T-helper 2 cell treated with Interferon-gamma antibody and Interleukin-4, amounts not matched to agents 5 μg/mL and 100 μg/mL, for 36 hours (primary cell): Measurements from ENCODE around the gene AGK.

Experiments
- DNase-seq: peaks from one replicate; pipeline ENCODE4 v3.0.0; 2021; ENCODE audit warnings: low spot score
- H3K27ac Mint-ChIP-seq: one replicate; pipeline ENCODE4 v1.8.0; 2021; ENCODE audit warnings: mild to moderate bottlenecking, mixed read lengths
- H3K27me3 Mint-ChIP-seq: one replicate; pipeline ENCODE4 v1.8.0; 2021; ENCODE audit warnings: low read depth, mixed read lengths
- H3K36me3 Mint-ChIP-seq: one replicate; pipeline ENCODE4 v1.8.0; 2021; ENCODE audit warnings: low read depth, mixed read lengths
- H3K4me1 Mint-ChIP-seq: one replicate; pipeline ENCODE4 v1.8.0; 2021; ENCODE audit warnings: low read depth, mixed read lengths
- H3K4me3 Mint-ChIP-seq: one replicate; pipeline ENCODE4 v1.8.0; 2022; ENCODE audit warnings: mild to moderate bottlenecking, moderate library complexity, mixed read lengths
- H3K9me3 Mint-ChIP-seq: one replicate; pipeline ENCODE4 v1.8.0; 2021; ENCODE audit warnings: mixed read lengths

The AGK gene

DNA sequence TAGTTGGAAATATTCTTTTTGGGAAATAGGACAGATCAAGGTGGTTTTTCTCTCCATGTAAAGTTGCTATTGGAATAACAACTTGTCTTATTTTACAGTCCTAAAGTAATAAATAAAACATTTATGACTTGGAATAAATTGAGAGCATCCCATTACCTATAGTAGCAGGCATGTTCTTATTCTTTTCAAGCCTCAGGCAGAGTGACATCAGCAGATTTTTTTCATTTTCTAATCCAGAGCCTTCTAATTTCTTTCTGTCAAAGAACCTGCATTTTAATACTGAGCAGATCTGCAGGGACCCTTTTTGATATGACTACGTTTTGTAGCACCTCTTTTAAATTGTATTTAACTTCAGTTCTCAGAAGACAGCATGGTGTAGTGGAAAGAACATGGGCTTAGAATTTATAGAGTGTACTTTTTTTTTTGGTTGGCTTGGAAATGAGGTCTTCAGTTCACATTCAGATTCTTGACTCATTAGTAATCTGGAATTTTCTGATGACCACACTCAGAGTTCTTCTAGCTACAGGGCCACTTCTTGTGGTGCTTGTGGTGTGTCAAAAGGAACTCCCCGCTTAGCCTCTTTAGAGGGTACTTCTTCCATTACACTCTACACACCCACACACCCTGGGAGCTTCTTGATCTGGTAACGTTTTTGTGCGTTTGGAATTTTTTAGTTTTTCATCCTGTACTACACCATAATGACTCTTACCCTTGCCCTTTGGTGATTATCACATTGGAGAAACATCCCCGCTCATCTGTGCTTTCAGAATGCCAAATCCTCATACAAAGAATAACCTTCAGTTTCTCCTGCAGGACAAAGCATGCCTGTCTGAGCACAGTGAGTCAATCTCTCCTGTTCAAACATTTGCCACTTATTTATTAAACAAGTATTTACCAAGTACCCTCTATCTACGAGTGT lies 34.6 kb downstream of the AGK start:
- DNase-seq = peak; percentile 81
- peaks cover 20% of the 10 kb centered on the region for H3K9me3 Mint-ChIP-seq
- peak overlapping the region; percentile 12 for H3K27ac Mint-ChIP-seq
- no peak overlapping the region for H3K4me3 Mint-ChIP-seq
- H3K36me3 Mint-ChIP-seq = peaks cover 28% of the 10 kb centered on the region
- H3K27me3 Mint-ChIP-seq = no peaks in the 10 kb centered on the region
- H3K4me1 Mint-ChIP-seq = peaks cover 15% of the 10 kb centered on the region

DNA sequence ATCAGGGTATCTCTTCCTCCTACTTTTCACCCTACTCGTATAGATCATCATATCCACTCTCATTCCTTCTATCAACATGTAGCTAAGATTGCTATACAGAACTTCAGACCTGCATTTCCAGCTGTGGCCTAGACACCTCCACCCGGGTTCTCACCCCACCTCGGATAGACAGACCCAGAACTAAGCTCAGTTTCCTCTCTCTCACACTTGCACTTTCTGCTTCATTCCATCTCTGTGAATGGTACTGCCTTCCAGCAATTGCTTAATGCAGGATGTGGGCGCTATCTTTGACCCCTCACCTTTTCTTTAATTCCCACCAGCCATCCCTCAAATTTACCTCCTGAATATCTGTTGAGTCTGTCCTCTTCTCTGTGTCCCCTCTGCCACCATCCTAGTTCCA lies 35.7 kb downstream of the AGK start:
- peaks cover 29% of the 10 kb centered on the region for H3K36me3 Mint-ChIP-seq
- no peaks in the 10 kb centered on the region for H3K27me3 Mint-ChIP-seq
- DNase-seq = no peak
- H3K9me3 Mint-ChIP-seq = peaks cover 20% of the 10 kb centered on the region
- H3K4me1 Mint-ChIP-seq = peaks cover 15% of the 10 kb centered on the region
- H3K27ac Mint-ChIP-seq = no peak overlapping the region
- no peak overlapping the region for H3K4me3 Mint-ChIP-seq

DNA sequence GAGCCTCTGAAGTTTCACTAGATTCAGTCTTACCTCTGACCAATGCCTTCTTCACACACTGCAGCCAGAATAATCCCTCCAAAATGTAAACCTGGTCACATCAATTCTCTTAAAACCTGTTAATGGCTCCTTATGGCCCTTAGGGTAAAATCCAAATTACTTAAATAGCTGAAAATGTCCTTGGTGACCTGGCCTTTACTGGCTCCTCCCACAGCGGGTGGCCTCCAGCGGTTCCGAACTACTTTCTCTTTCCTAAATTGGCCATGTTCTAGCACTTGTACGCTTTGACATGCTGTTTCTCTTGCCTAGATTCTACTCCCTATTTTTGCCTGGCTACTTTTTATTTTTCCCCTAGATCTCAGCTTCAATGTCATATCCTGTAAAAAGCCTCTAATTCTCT lies 36.1 kb downstream of the AGK start:
- Mint-ChIP-seq H3K4me3 (no peak overlapping the region), H3K36me3 (peaks cover 33% of the 10 kb centered on the region), H3K27ac (no peak overlapping the region), H3K4me1 (peaks cover 16% of the 10 kb centered on the region), H3K27me3 (no peaks in the 10 kb centered on the region), H3K9me3 (peaks cover 19% of the 10 kb centered on the region)
- DNase-seq = no peak

DNA sequence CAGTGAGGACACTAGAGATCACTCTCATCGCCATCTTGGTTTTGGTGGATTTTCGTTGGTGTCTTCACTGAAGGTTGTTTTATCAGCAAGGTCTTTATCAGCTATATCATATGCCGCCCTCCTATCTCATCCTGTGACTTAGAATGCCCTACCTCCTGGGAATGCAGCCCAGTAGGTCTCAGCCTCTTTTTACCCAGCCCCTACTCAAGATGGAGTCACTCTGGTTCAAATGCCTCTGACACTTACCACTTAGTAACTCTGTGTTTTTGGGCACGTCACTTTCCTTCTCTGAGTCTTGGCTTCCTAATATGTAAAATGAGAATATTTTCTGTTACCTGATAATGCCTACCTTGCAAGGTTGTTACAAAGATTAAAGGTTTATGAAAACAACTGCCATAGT lies 37.7 kb downstream of the AGK start:
- Mint-ChIP-seq H3K9me3 (peaks cover 3% of the 10 kb centered on the region), H3K27me3 (no peaks in the 10 kb centered on the region), H3K4me3 (no peak overlapping the region), H3K36me3 (peaks cover 41% of the 10 kb centered on the region), H3K4me1 (peaks cover 21% of the 10 kb centered on the region), H3K27ac (no peak overlapping the region)
- DNase-seq = no peak

DNA sequence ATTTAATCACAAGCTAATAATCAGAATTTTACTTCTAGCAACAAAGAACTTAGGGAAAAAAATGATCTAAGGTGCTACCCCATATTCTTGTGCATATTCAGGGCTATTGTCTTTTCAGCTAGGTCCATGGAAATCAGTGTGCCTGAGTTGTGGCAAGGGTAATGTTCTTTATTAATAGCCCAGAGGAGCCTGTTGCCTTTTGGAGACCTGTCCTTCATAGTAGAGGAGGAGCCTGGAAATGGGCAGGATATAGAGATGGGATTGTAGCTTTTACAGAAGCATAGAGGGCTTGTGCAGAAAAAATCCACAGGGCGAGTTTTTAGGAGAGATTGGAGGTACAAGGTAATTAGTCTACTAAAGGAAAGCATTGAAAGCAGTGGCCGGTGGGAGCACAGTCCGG lies 38.9 kb downstream of the AGK start:
- Mint-ChIP-seq H3K9me3 (no peaks in the 10 kb centered on the region), H3K4me3 (no peak overlapping the region), H3K36me3 (peaks cover 48% of the 10 kb centered on the region), H3K4me1 (peaks cover 21% of the 10 kb centered on the region), H3K27me3 (no peaks in the 10 kb centered on the region), H3K27ac (peak overlapping the region; percentile 56)
- no peak for DNase-seq

DNA sequence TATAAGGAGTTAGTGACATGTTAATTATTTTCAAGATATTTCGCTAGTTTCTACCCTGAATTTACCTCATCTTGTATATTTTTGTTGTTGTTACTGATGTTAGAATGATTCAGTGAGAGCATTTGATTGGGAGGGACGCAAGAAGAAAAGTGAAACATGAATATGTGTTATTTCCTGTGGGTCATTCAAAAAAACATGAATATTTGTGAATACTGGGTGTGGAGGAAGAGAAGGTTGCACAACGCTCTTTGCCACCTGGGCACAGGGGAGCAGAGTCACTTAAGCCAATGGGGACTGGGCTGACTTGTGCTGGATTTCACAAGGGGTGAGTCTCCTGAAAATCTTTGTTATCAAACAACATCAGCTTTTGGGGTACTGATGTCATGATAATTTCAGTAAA lies 39.5 kb downstream of the AGK start:
- Mint-ChIP-seq H3K27me3 (no peaks in the 10 kb centered on the region), H3K4me1 (peaks cover 17% of the 10 kb centered on the region), H3K27ac (peak overlapping the region; percentile 39), H3K36me3 (peaks cover 50% of the 10 kb centered on the region), H3K9me3 (no peaks in the 10 kb centered on the region), H3K4me3 (no peak overlapping the region)
- no peak for DNase-seq

DNA sequence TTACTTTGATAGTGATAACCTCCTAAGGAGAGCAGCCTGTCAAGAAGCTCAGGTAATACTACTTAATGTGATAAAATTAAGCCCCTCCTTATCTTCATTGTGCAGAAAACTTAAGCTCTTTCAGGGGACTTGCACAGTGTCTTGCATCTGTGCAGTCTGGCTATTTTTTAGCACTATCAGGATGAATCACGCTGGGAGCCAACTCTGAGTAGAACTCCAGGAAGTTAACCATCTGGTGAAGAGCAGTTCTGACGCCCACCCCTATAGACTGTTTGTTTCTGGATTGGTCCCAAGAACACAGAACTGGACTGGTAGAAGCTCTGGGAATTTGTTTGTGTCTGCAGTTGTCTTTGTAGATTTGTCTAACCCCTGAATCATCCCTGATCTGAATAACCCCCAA lies 41.9 kb downstream of the AGK start:
- Mint-ChIP-seq H3K36me3 (peaks cover 49% of the 10 kb centered on the region), H3K4me3 (no peak overlapping the region), H3K4me1 (peaks cover 20% of the 10 kb centered on the region), H3K27me3 (no peaks in the 10 kb centered on the region), H3K27ac (no peak overlapping the region), H3K9me3 (no peaks in the 10 kb centered on the region)
- no peak for DNase-seq

DNA sequence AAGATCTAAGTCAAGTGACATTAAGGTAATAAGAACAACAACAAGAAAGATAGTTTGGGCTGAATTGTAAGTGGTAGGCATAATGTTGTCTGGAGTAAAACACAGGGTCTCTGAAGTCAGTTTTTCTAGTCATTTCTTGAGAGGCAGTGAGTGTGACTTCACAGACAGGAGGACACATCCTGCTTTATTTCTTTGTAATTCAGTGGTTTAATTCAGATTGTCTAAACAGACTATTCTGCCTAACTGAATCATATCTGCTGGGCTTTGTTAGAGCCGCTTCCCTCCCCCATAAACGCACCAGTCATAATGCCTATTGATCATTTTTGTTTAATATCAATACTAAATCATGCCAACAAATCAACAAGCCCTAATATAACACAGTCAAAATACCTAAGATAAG lies 46.8 kb downstream of the AGK start:
- no peak for DNase-seq
- Mint-ChIP-seq H3K36me3 (peaks cover 37% of the 10 kb centered on the region), H3K27ac (no peak overlapping the region), H3K9me3 (no peaks in the 10 kb centered on the region), H3K27me3 (no peaks in the 10 kb centered on the region), H3K4me3 (no peak overlapping the region), H3K4me1 (peaks cover 10% of the 10 kb centered on the region)

DNA sequence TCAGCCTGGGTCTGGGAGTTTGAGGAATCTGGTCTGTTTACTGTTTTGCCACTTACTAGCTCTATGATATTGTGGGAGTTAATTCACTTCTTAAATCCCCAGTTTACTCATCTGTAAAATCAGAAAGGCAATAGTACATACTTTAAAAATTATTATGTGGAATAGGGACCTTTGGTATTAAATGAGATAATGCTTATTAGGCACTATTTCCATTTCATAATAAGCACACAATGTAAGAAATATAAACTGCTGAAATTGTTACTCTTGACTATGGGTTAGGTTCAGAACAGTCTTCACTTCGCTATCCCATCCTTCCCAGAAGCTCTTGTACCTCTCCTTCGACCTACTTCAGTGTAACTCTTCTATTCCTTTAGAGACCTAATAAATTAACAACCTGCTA lies 47.2 kb downstream of the AGK start:
- Mint-ChIP-seq H3K9me3 (no peaks in the 10 kb centered on the region), H3K4me3 (no peak overlapping the region), H3K4me1 (peaks cover 6% of the 10 kb centered on the region), H3K27me3 (no peaks in the 10 kb centered on the region), H3K36me3 (peaks cover 34% of the 10 kb centered on the region), H3K27ac (no peak overlapping the region)
- no peak for DNase-seq

DNA sequence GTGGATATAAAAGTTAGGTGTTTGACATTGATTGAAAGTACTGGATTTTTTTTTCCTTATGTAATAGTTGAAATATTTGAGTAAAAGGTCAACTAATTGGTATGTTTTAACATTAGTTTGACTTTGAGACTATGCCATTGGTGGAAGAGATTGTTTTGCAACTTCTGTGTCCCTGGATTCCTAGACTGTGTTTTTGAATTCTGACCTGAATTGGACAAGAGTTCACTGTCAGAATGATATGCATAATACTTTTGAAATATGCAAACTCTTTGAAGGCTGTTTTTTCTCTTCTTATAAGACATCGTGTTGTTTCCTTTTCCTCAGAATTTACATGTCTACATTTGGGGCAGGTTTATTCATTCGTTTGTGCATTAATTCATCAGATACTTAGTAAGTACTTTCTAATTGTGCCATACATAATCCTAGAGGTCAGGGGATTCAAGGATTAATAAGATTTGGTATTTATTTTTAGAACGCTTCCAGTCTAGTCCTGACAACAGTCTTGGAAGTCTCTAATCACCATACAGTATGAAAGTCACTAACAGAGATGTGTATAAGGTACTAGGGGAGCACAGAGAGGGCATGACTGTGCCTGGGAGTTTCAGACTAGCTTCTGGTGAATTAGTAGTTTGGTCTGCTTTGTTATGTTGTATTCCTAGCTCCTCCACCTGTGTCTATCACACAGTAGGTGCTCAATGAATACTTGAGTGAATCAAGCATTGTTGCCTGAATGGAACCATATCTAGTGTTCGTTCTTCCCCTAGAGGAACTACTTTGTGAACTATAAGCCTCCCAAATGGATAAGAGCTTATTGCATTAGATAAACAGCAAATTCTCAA lies 49.2 kb downstream of the AGK start:
- Mint-ChIP-seq H3K9me3 (no peaks in the 10 kb centered on the region), H3K36me3 (peaks cover 26% of the 10 kb centered on the region), H3K4me3 (no peak overlapping the region), H3K4me1 (peaks cover 6% of the 10 kb centered on the region), H3K27ac (no peak overlapping the region), H3K27me3 (no peaks in the 10 kb centered on the region)
- DNase-seq = no peak

DNA sequence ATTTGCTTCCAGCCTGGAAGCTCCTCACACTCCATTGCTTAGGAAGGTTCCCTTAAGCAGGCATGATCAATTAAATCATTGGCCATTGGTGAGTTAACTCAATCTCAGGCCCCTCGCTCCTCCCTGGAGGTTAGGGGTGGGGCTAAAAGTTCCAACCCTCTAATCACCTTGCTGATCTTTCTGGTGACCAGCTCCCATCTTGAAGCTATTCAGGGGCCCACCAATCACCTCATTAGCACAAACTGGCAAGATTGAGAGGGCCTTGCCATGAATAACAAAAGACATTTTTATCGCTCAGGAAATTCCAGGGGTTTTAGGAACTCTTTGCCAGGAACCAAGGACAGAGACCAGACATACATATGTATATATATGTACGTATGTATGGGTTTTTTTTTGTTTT lies 58.4 kb downstream of the AGK start:
- no peaks in the 10 kb centered on the region for H3K4me1 Mint-ChIP-seq
- no peak overlapping the region for H3K27ac Mint-ChIP-seq
- no peak overlapping the region for H3K4me3 Mint-ChIP-seq
- H3K36me3 Mint-ChIP-seq = peaks cover 27% of the 10 kb centered on the region
- DNase-seq = no peak
- no peaks in the 10 kb centered on the region for H3K9me3 Mint-ChIP-seq
- H3K27me3 Mint-ChIP-seq = no peaks in the 10 kb centered on the region

DNA sequence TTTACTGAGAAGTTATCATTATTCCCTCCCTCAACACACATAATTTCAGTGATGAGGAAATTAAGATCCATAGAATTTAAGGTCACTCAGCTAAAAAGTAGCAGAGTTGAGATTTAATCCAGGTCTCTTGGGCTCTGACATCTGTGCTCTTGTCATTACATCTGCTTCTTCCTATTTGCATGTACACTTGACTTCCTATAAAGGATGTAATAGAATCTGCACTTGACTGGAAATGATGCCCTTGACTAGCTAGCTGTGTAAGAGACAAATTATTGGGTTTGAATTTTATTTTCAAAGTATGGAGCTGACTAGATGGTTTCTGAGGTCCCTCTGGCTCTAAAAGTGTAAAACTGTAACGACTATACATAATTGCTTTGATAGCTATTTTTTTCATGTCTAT lies 59.5 kb downstream of the AGK start:
- H3K4me1 Mint-ChIP-seq = peaks cover 2% of the 10 kb centered on the region
- no peak for DNase-seq
- no peaks in the 10 kb centered on the region for H3K9me3 Mint-ChIP-seq
- no peak overlapping the region for H3K4me3 Mint-ChIP-seq
- H3K36me3 Mint-ChIP-seq = peaks cover 31% of the 10 kb centered on the region
- H3K27me3 Mint-ChIP-seq = no peaks in the 10 kb centered on the region
- H3K27ac Mint-ChIP-seq = no peak overlapping the region

DNA sequence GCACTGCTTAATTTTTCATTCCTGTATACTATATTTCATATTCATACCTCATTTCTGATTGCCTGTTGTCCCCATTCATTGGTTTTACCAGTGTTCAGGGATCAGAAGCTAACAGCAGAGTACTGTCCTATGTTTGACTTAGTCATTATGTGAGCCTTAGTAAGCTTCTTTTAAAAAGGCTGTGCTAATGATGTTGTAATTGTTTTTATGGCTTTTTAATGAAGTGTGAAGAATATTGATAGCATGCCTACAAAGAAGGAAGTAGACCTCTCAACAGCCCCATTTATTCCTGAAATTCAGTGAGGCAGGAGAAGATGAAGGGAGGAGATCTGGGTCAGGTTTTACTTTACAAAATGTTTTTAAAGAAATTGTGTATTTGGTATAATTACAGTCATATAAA lies 61.7 kb downstream of the AGK start:
- Mint-ChIP-seq H3K36me3 (peaks cover 36% of the 10 kb centered on the region), H3K27me3 (no peaks in the 10 kb centered on the region)

DNA sequence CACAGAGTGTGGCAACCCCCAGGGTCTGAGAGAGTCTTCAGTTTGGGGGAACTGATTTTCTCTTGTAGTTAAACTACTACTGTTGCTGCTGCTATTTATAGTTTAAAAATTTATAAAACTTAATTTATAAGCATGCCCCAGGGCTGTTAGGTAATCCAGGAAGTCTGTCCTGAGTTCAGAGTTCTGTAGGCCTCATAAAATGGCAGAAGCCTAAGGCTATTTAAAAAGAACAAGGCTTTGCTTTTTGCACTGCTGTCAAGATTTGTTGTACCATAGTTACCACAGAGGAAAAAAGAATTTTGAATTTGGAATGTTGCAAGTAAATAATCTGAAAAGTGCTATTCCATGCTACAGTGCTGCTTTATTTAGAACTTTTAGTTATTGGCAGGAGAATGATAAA lies 66.1 kb downstream of the AGK start:
- H3K9me3 Mint-ChIP-seq = no peaks in the 10 kb centered on the region
- H3K4me3 Mint-ChIP-seq = no peak overlapping the region
- no peaks in the 10 kb centered on the region for H3K27me3 Mint-ChIP-seq
- peaks cover 2% of the 10 kb centered on the region for H3K4me1 Mint-ChIP-seq
- H3K27ac Mint-ChIP-seq = no peak overlapping the region
- DNase-seq = no peak
- peaks cover 20% of the 10 kb centered on the region for H3K36me3 Mint-ChIP-seq

More for the DNA sequence above, 61.7 kb downstream of the AGK start:
- DNase-seq = no peak
- peaks cover 2% of the 10 kb centered on the region for H3K4me1 Mint-ChIP-seq
- H3K4me3 Mint-ChIP-seq = no peak overlapping the region
- H3K9me3 Mint-ChIP-seq = no peaks in the 10 kb centered on the region
- no peak overlapping the region for H3K27ac Mint-ChIP-seq
